HG03045 (cell line): ENCODE measurements around the gene DCBLD1.
A peak's percentile ranks its signal among the peaks of the same experiment; 100 is the strongest.

Experiments
- ATAC-seq: cut with Tn5 transposase; IDR thresholded peaks from one replicate; pipeline ENCODE4 v1.9.1; 2021; ENCODE audit warnings: mild to moderate bottlenecking, moderate library complexity; ENCODE audit not compliant: unreplicated experiment

The DCBLD1 gene

DNA sequence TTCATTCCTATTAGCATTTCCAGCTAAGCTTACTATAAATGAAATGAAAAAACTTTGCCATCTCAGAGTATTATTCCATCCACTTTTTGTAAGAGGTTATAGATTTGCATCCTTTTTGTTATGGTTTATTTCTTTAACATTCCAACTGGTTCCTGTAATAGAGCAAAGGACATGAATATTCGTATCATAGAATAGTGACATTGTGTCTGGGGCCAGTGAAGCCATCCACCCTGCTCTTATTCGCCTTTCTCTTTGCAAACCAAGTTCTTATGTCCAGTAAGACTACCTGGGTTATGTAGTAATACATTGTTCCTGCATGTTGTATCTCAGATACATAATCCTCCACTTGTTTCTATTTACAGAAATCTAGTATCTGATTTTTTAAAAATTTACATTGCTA lies 43.1 kb downstream of the DCBLD1 start:
- ATAC-seq, result no peak

DNA sequence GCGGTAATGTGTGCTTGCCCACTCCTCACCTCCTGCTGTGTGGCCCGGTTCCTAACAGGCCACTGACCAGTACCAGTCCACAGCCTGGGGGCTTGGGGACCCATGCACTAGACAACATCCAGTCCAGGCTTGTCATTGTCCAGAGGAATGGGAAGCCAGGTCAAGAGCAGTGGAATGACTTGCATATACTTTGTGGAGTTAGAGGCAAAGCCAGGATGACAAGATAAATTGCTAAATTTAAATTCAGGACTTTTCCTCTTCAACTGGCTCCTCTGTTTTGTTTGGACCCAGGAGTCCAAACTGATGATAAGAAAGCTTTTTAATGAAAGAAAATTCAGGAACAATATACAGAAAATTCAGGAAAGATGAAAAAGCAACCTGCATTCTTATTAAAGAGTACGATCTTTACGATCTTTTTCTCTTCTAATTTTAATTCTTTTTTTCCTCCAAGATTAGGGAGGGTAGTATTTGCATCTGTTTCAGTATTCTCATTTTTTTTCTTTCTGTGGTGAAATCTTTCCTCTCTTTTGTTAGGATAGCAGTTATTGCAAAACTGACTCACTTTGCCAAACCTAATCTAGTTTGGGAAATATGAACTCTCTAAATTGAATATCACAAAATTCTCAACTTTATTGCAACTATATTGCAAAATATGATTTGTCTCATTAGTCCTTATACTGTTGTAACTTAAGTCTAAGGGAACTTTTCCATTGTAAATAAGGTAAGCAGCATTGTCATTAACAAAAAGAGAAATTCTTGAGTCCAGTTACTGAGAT lies 48.2 kb downstream of the DCBLD1 start:
- ATAC-seq, result no peak

DNA sequence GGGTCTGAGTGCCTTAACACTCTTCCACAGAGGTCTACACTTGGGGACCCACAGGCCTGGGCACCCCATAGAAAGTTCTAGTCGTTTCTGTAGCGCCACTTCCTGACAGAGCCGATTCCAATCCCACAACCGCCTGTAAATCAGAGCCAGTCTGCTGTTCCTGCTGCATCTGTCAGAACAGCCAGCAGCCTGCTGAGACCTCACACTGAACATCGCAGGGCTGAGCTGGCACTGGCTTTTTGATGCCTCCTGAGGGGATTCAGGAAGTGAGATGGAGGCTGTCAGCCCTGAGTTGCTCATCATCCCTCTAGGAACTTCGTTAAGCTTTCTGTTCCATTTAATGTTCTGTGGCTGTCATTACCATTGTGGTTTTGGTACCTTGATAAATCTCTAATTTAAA lies 48.9 kb downstream of the DCBLD1 start:
- no peak for ATAC-seq

DNA sequence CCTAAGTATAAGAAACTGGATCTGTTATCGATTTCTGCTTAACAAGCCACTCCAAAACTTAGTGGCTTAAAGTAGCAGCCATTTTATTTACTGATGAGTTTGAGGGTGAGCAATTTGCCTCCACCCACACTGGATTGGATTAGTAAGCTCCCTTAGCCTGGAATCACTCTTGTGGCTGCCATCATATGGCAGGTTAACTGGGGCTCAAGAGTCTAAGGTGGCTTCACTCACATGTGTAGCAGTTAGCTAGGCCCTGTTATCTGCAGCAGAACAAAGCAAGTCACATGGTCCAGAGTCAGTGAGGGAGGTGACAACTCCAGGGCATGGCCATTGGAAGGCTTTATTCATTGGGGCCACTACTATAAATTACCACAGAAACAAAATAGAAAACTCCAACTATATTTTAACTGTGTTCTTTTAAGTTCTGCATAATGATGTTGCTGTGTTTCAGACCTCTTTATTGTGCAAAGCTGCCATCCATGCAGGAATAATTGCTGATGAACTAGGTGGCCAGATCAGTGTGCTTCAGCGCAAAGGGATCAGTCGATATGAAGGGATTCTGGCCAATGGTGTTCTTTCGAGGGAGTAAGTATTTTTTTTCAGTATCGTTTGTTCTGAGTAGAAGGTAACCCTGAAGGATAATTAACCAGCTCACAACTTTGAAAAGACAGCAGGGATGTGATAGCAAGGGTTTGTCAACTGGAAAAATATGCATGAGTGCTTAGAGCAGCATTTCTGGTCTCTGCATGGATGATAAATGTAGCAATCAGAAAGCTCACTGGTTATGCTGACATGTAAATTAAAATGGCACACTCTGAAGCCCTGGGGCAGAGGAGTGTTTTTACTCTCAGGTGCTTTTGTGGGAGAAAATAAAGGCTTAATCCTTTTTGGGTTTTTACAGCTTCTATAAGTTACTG lies 49.6 kb downstream of the DCBLD1 start:
- no peak for ATAC-seq

DNA sequence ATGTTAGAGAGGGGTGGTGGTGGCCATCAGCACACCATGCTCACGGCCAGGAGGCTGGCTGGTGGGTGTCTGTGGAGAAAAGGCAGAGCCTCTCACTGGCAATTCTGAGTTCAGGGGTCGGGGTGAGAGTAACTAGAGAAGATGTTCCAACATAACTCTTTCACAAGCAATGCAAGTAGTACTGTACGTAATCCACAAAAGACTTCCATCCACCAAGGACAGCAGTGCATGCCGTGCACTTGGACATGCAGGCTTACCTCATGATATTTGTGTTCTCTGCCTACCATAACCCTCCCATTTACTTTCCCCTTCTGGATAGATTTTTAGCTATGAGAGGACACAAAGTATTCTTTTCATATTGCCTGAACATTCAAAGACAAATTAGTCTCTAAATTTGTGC lies 51.3 kb downstream of the DCBLD1 start:
- no peak for ATAC-seq

DNA sequence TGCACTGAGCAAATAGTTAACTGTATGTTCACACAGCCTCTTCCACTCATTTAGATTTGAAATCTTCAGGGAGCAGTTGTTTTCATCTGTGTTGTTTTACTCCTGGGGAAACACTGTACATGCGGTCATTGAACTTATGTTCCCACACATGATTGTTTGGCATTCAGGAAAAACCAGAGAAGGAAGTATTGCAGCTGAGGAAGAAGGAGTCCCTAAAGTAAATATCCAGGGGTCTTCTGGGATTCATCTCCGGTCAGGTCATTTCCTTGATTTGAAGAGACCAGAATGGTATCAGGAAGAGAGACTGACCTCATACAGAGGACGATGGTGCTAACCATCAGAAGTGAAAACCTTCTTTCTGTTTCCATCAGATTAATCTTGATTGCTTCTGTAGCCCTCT lies 52.5 kb downstream of the DCBLD1 start:
- no peak for ATAC-seq

DNA sequence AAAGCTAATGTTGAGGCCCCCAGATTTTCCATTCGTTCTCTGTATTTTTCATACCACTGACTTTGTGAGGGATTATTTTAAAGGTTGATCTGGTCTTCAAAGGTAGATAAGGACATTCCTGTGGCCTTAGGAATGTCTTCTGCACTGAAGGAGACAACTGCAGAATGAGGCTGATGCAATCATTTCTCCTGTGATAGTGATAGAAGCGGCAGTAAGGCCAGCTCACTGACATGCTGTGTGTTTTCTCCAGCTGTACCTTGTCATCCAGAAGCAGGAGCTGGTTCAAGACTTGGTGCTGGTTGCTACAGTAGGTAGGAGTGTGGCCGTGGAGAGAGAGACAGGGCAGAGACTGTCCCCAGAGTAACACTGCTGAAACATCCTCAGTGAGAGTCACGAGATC lies 53.8 kb downstream of the DCBLD1 start:
- ATAC-seq, result no peak

DNA sequence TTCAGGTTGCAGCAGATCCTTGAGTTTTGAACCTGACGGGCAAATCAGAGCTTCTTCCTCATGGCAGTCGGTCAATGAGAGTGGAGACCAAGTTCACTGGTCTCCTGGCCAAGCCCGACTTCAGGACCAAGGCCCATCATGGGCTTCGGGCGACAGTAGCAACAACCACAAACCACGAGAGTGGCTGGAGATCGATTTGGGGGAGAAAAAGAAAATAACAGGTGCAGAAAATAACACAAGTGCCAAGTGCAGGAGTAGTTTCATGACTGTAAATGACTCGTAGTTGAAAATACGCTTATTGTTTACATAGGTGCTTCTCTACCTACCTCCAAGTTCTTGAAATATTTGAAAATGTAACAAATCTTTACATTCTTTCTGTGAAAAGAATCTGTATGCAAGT lies 56.1 kb downstream of the DCBLD1 start:
- no peak for ATAC-seq

DNA sequence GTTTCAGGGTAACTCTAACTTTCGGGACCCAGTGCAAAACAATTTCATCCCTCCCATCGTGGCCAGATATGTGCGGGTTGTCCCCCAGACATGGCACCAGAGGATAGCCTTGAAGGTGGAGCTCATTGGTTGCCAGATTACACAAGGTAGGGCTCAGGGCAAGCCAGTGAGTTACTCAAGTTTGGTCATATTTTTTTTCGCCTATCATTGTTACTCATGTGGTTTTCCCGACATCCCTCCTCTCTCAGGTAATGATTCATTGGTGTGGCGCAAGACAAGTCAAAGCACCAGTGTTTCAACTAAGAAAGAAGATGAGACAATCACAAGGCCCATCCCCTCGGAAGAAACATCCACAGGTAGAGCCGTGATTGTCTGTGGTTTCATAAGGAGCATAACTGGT lies 58.2 kb downstream of the DCBLD1 start:
- no peak for ATAC-seq

DNA sequence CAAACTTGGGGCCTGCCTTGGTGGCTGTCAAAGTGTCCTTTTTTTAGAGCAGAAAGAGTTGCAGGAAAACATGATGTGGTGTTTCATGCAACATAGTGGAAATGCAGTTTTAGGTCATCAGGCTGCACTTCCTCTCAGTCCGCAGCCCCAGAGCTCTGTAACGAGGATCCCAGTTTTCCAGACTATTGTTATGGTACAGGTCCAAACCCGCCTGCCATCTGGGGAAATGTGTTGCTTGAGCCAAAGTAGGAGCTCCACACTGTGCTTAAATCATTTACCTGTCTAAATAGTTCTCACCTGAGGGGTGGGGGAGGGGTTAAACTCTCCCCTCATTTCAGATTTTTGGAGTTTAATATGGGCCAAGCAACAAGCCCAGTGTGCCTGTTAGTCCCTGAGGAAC lies 60.0 kb downstream of the DCBLD1 start:
- ATAC-seq, result no peak

DNA sequence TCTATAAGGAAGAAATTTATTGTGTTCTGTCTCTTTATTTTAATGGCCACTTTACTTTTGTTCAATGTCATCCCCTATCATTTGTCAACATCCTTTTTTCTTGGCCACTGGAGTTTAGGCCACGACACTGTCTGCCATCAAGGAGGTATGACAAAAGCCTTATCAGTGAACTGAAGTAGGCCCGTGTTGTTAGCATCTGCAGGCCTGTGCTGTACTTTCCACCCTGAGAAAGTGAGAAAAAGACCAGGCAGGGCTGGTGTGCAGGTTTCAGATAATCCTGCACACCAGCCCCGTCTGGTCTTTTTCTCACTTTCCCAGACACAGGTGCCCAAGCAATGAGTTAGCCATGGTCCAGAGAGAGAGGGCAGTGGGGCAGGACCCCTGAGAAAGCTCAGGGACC lies 62.2 kb downstream of the DCBLD1 start:
- no peak for ATAC-seq

DNA sequence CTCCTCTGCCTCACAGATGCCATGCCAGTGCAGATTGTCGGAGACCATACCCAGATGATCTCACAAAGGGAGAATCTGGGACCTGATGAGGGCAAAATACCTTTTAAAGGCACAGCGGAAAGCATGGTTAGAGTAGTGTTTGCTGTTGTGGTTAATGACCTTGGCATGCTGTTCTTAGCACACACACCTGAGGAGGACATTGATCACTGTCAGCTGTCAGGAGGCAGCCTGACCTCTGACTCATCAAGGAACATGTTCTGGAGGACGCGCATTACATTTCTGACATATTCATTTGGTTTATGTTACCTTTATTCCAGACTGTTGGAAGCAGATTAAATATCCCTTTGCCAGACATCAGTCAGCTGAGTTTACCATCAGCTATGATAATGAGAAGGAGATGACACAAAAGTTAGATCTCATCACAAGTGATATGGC lies 62.7 kb downstream of the DCBLD1 start:
- no peak for ATAC-seq

DNA sequence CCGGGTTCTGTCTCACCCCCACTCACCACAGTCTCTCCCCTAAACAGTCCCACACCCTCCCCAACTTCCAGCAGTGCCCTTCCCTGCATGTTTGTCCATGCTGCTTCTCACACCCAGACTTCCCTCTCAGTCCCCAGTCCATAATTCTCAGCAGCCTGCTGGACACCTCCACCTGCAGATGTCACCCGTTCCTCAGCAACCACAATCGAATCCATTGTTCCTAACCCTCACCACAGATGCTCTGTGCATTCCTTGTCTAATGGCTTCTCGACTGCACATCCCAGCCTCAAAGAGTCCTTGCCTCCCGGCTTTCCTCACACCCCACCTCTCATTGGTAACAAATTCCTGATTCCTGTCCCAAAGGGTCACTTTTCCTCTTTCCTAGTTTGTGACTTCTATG lies 64.2 kb downstream of the DCBLD1 start:
- ATAC-seq, result no peak

DNA sequence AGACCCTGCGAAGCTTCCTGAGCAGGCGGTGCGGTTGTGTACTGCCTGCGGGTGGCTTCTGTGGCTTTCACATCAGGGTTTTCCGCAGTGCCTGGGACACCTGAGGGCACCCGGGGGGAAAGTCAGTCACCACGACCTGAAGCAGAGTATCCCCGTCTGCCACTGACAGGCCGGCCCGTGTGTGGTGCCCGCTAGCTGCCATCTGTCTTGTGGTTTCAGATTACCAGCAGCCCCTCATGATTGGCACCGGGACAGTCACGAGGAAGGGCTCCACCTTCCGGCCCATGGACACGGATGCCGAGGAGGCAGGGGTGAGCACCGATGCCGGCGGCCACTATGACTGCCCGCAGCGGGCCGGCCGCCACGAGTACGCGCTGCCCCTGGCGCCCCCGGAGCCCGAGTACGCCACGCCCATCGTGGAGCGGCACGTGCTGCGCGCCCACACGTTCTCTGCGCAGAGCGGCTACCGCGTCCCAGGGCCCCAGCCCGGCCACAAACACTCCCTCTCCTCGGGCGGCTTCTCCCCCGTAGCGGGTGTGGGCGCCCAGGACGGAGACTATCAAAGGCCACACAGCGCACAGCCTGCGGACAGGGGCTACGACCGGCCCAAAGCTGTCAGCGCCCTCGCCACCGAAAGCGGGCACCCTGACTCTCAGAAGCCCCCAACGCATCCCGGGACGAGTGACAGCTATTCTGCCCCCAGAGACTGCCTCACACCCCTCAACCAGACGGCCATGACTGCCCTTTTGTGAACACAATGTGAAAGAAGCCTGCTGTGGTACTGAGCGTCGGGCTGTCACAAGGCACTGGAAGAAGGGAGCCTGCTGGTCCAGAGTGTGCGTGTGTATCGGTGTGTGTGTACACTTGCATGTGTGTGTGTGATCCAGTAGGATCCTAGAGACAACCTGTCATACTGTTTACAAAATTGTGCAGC lies 65.5 kb downstream of the DCBLD1 start:
- peak; percentile 55 for ATAC-seq

DNA sequence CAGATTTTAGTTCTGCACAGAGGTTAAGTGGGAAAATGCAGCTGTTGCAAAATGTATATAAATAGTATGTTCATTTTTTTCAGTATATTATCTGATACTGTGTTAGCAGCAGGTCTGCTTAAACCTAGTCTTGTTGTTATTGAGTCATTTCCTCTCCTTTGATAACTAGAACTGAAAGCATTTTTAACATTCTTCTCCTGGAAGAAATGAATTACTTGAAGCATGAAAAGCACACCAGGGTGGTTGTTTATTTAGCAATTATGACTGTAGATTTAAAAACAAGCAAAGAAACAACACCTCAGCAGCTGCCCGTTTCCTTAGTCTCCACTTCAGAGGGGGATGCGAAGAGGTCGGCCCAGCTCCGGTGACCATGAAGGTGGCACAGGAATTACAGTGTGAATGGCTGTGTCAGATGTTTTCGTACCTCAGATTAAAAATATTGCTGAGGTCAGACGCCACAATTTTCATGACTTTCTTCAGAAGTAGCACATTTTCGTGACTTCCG lies 66.4 kb downstream of the DCBLD1 start:
- ATAC-seq, result no peak

DNA sequence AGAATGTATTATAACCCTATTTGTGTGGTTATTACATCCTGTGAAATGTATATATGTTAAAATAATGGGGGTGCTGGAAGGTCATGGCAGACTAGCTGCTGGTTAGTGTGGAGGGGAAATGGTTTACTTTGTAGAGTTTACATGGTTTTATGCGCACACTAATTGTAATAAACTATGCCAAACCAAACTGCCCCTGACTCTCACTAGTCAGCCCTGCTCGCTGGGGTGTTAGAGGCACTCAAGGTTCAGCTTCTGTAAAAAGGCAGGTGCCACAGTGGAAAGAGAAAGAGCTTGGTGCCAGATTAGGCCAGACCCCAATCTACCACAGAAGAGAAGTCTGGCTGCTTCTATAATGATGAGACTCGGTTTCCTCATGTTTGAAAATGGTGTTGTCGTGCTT lies 67.1 kb downstream of the DCBLD1 start:
- no peak for ATAC-seq

DNA sequence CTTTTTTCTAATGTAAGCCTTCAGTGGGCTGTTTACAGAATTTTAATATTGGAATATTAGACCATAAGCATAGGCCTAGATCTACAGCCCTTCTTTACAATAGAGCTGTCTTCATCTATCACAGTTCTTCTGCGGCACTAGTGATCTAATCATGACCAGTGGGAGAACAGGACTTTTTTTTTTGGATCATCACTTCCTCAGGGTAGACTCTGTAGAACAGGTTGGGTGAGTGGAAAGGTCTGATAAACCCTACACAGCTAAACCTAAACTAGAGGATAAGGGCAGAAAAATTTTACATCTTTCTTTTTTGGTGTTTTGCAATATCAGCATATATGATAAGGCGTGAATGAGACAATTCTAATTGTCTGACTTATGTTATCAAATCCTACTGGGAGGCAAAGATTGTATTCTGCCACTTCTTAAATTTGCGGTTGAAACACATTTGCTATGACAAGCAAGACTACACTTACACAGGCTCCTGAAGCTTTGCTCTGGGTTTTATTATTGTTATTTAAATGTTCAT lies 67.7 kb downstream of the DCBLD1 start:
- no peak for ATAC-seq

DNA sequence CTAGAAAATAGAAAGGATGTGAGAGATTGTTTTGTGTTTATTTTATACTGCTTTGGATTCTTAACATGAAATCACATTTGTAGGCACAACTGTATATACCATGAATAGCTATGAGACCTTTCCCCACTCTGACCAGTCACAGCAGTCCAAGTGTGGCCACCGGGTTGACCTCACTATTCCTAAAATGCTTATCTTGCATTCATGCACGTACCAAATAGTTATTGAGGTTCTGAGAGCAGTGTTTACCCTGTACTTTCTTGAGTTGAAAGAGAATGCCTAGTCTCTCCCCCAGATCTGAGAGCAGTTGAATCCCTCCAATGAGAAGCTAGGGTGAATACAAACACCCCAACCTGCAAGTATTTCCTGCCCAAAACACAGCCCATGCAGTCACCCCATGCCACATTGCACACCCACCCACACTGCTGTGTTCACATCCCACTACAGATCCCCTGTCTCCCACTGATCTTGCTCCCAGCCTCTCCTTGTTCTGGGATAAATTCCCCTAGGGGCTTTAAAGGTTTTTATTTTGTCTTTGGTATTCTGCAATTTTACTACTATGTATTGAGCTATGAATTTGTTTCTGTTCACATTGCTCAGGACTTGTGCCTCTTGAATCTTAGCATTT lies 68.3 kb downstream of the DCBLD1 start:
- no peak for ATAC-seq

DNA sequence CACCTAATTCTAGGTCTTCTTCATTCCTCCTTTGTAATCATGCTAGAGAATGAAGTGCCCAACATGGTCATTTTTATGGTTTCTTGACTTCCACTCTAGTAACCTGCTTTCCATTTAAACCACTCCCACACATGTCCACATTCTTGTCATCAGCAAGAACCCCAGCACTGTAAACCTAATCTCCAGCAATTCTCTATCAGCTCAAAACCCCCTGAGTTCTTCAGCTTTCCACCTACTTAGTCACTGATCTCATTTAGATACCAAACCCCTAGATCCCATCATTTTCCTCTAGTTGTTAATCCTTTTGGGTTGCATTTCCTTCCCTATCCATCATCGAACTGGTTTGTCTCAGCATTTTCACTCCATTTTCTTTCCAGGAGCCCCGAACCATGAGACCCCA lies 70.1 kb downstream of the DCBLD1 start:
- no peak for ATAC-seq

DNA sequence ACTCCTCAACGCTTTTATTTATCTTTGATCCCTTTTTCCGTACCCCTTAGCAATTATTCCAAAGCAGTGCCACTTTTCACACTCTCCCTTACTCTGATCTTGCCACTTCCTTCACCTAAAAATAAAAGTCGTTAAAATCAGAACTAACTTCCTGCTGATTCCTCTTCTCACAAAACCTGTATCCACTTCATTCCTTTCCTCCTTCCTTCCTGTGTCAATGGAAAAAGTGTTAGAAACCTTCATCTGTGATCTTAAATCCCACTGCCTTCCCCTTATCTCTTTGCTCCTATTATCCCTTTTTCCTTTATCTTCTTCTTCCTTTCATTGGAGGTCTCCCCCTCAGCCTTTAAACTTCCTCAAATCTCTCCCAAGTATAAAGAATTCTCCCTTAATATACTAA lies 70.7 kb downstream of the DCBLD1 start:
- no peak for ATAC-seq
